Thyroid gland (tissue), 4 donors: Measurements from ENCODE around the gene SLC9C1. TPM values are rescaled to one million over a fixed set of nuclear protein-coding genes. Genes with fewer than 3 reads are reported as not detected.

ENCODE experiments used
- DNase-seq, 2 donors: peaks; one replicate each; pipeline ENCODE4 v3.0.0-alpha.2; 2019
- H3K27ac ChIP-seq, 3 donors: fragments of 200-600 bp; sonication (generic); 1 replicate in 2 of 3; 2 replicates in 1 of 3; pipeline ENCODE4 v1.5.1; 2016 to 2019; ENCODE audit warnings: mild to moderate bottlenecking in 1 of 3, moderate library complexity in 1 of 3
- H3K27me3 ChIP-seq: fragments of 200-600 bp; sonication (generic); one replicate; pipeline ENCODE4 v1.5.1; 2019
- H3K36me3 ChIP-seq, 2 donors: fragments of 200-600 bp; sonication (generic); one replicate each; pipeline ENCODE4 v1.5.1; 2016 to 2019
- H3K4me1 ChIP-seq, 2 donors: fragments of 200-600 bp; sonication (generic); one replicate each; pipeline ENCODE4 v1.5.1; 2017 to 2019
- H3K4me3 ChIP-seq, 3 donors: fragments of 200-600 bp; sonication (generic); replicated peaks in 1 of 3; 1 replicate in 2 of 3; 2 replicates in 1 of 3; pipeline ENCODE4 v1.5.1; 2016; ENCODE audit warnings: mild to moderate bottlenecking in 1 of 3
- H3K9me3 ChIP-seq: fragments of 200-600 bp; sonication (generic); one replicate; pipeline ENCODE4 v1.5.1; 2017
- POLR2A ChIP-seq, 2 donors: fragments of 450-650 bp; IDR thresholded peaks; one replicate each; pipeline ENCODE4 v1.6.1; 2017; ENCODE audit warnings: antibody characterized with exemption in 2 of 2, mild to moderate bottlenecking in 2 of 2, moderate library complexity in 1 of 2
- WGBS, 2 donors: methylation state at CpG; one replicate each; pipeline ENCODE4 v1.1.5; 2017; 5-methylcytosine and 5-hydroxymethylcytosine counted together
- intact Hi-C: fragments of 100-400 bp; cut with DNase I; formaldehyde crosslinking; loops from one replicate; pipeline ENCODE4 v1.15.1; 2023
- total RNA-seq, 4 donors: library from RNA; depleted of rRNA; stranded (reverse); fragments of >200 nt; gene quantifications; one replicate each; pipeline ENCODE4 v1.2.3, GENCODE V29; 2016
- TF ChIP-seq, protein P1 (sequence below), 6 experiments: fragments of 200-600 bp in 3 of 6; fragments of 450-650 bp in 3 of 6; sonication (generic) in 3 of 6; IDR thresholded peaks; one replicate each; pipeline ENCODE4 v1.5.1; 2016 to 2019; ENCODE audit warnings: antibody characterized with exemption in 6 of 6, mild to moderate bottlenecking in 2 of 6, inconsistent platforms in 1 of 6, moderate library complexity in 1 of 6

SLC9C1 gene
- total RNA-seq, 4 donors from 2014 or later, result 0.11 TPM; not detected in 3

DNA sequence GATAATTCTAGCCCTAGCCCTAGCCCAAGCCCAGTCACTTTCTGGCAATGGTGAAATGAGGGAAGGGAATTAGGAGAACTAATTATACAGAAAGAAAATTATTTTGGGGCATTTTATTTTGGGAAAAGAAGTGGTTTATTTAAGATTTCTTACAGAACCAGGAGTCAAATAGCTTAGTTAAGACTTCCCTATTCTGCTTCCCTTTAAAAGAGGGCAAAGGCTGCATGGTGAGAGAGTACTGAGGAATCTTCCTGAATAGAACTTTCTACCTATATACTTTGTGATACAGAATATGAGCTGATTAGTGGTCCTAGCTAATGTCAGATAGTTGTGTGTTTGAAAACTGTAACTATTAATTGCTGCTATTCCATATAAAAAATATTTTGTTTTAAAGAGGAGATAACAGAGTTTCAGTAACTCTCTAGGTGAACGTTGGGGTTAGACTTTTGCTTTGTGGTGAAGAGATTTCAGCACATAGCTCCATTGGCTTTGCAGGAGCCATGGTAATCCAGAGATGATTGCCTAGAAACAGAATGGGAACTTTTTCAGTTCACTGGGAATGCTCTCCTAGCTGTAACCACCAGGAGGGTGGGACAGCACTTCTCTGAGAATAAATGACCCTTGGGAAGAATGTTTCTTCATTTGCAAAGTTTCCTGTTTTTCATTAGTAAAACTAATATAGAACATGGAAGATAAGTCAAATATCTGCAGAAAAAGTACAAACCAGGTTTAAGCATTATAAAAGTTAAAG lies 155.6 kb downstream of the SLC9C1 start:
- DNase-seq, result no peak
- intact Hi-C loops, result no loop called here
- TF ChIP-seq POLR2A (IDR thresholded peaks at IDR 0.05), result no peak
- TF ChIP-seq, protein P1, sequence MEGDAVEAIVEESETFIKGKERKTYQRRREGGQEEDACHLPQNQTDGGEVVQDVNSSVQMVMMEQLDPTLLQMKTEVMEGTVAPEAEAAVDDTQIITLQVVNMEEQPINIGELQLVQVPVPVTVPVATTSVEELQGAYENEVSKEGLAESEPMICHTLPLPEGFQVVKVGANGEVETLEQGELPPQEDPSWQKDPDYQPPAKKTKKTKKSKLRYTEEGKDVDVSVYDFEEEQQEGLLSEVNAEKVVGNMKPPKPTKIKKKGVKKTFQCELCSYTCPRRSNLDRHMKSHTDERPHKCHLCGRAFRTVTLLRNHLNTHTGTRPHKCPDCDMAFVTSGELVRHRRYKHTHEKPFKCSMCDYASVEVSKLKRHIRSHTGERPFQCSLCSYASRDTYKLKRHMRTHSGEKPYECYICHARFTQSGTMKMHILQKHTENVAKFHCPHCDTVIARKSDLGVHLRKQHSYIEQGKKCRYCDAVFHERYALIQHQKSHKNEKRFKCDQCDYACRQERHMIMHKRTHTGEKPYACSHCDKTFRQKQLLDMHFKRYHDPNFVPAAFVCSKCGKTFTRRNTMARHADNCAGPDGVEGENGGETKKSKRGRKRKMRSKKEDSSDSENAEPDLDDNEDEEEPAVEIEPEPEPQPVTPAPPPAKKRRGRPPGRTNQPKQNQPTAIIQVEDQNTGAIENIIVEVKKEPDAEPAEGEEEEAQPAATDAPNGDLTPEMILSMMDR (IDR thresholded peaks at IDR 0.05), result no peak
- no peaks in the 10 kb centered on the region for H3K4me1 ChIP-seq
- H3K4me3 ChIP-seq, result no peak overlapping the region
- no peaks in the 10 kb centered on the region for H3K27me3 ChIP-seq
- no peak overlapping the region for H3K27ac ChIP-seq
- H3K36me3 ChIP-seq, result no peaks in the 10 kb centered on the region
- 57 to 74% methylated on average over 1 of the region's 1 CpG for WGBS, 2 donors
- H3K9me3 ChIP-seq, result no peaks in the 10 kb centered on the region

DNA sequence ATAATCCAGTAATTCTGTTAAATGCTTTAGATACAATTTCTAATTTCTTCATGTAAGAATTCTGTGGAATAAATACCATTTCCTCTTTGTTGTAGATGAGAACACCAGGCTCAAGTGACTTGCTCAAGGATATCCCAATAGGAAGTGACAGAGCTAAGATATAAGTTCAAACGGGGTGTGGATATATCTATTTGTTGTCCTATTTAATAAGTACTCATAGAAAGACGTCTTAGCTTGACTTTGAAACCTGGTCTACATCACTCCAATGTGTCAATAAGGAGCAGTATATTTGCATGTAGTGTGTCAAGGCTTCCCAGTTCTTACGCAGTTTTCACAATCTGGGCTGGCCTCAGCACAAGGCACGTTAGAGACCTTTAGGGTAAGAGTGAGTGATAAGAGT lies 156.2 kb downstream of the SLC9C1 start:
- Histone ChIP-seq H3K4me1 (no peaks in the 10 kb centered on the region), H3K4me3 (no peak overlapping the region), H3K27ac (no peak overlapping the region), H3K36me3 (no peaks in the 10 kb centered on the region), H3K9me3 (no peaks in the 10 kb centered on the region), H3K27me3 (no peaks in the 10 kb centered on the region)
- WGBS, 2 donors, result 63 to 67% methylated on average over 4 of the region's 4 CpGs
- TF ChIP-seq, protein P1 (IDR thresholded peaks at IDR 0.05), result no peak
- TF ChIP-seq POLR2A (IDR thresholded peaks at IDR 0.05), result no peak
- no peak for DNase-seq
- intact Hi-C loops, result no loop called here

DNA sequence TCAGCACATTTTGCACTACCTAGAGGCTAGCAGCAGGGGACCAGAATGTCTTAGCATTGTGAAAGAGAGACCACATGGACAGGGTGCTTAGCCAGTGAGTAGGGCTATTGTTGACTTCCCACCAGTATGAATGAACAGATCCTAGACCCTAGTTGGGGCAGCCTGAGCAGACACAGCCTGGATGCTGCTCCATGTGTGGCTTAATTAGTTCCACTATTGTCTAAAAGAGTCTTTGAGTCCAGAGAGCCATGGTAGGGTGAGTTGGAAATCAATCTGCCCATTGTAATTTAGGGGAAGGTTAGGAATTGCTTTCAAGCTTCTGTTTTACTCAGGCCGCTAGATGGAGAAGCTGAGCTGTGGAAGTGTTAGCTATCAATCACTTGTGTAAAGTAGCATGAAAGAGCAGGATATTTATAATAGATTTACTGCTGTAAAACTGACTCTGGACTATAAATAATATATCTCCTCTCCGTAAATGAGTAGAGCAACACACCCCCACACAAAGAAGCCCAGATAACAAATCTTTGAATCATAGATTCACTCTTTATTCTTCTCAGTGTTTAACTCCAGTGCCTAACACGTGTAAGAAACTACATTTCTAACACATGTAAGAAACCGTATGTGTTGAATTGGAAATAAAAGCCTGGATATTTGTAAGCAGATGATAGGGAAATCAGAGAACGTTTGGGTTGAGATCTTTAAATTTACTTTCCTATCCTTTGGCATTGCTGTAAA lies 156.9 kb downstream of the SLC9C1 start:
- H3K27ac ChIP-seq, result no peak overlapping the region
- no peaks in the 10 kb centered on the region for H3K9me3 ChIP-seq
- no peaks in the 10 kb centered on the region for H3K27me3 ChIP-seq
- no peaks in the 10 kb centered on the region for H3K36me3 ChIP-seq
- H3K4me1 ChIP-seq, result no peaks in the 10 kb centered on the region
- TF ChIP-seq POLR2A (IDR thresholded peaks at IDR 0.05), result no peak
- TF ChIP-seq, protein P1 (IDR thresholded peaks at IDR 0.05), result peak in 4 of 6 experiments; percentile 24 to 48 (median 40)
- peak; percentile 15 to 29 for DNase-seq
- WGBS, 2 donors, result 42% methylated on average over 5 of the region's 5 CpGs
- intact Hi-C loops, result no loop called here
- no peak overlapping the region for H3K4me3 ChIP-seq

DNA sequence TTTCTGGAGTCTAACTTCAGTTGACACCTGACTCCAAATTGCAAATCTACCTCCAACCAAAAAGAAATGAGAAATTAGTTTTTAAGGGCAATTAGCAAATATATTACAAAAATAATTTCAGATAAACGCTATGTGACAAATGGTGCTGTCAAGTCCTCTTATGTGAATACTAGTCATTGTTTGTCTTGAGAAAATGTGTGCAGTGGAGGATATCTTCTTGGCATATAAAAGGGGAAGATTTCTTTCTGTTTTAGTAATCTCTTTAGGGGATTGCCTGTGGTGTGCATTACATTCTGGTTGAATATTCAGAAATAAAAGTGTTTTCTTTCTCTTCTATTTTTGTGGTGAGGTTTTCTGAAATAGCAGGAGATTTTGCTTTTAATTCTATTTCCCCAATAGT lies 158.0 kb downstream of the SLC9C1 start:
- H3K4me1 ChIP-seq, result no peaks in the 10 kb centered on the region
- no peak for DNase-seq
- no peak for TF ChIP-seq POLR2A (IDR thresholded peaks at IDR 0.05)
- TF ChIP-seq, protein P1 (IDR thresholded peaks at IDR 0.05), result no peak
- H3K4me3 ChIP-seq, result no peak overlapping the region
- no peak overlapping the region for H3K27ac ChIP-seq
- H3K36me3 ChIP-seq, result no peaks in the 10 kb centered on the region
- H3K27me3 ChIP-seq, result no peaks in the 10 kb centered on the region
- WGBS, 2 donors, result 44 to 46% methylated on average over 1 of the region's 1 CpG
- no peaks in the 10 kb centered on the region for H3K9me3 ChIP-seq
- intact Hi-C loops, result no loop called here
